HAP-1 (cell line): ENCODE measurements around the gene SOS1.
"Not testable (repeated sequence)": the region's sequence is repeated elsewhere in the genome, so short reads cannot be mapped to it uniquely, and the experiment has no call there.

ENCODE experiments used
- DNase-seq, 2 experiments: peaks; one replicate each; pipeline ENCODE4 v3.0.0-alpha.2; 2016 to 2020; ENCODE audit warnings: low spot score in 2 of 2
- H3K27me3 ChIP-seq: fragments of 250-450 bp; sonication (Bioruptor Pico); 2 replicates; pipeline ENCODE4 v1.5.1; 2020; ENCODE audit warnings: low read depth, mild to moderate bottlenecking, moderate library complexity
- H3K36me3 ChIP-seq: fragments of 250-450 bp; sonication (Bioruptor Pico); replicated peaks from 2 replicates; pipeline ENCODE4 v1.5.1; 2020; ENCODE audit warnings: mild to moderate bottlenecking
- H3K4me1 ChIP-seq: fragments of 250-450 bp; sonication (Bioruptor Pico); 2 replicates; pipeline ENCODE4 v1.5.1; 2020; ENCODE audit warnings: mild to moderate bottlenecking
- H3K4me3 ChIP-seq: fragments of 250-450 bp; sonication (Bioruptor Pico); 2 replicates; pipeline ENCODE4 v1.5.1; 2020; ENCODE audit warnings: mild to moderate bottlenecking, moderate library complexity
- H3K9me3 ChIP-seq: fragments of 250-450 bp; sonication (Bioruptor Pico); 2 replicates; pipeline ENCODE4 v1.5.1; 2020; ENCODE audit warnings: mild to moderate bottlenecking, moderate library complexity
- in situ Hi-C: fragments of 300-500 bp; cut with MboI; formaldehyde crosslinking; loops from 3 replicates; pipeline ENCODE4 v1.14.3; 2020; ENCODE audit warnings: low sequenced_read_pairs, inconsistent platforms, mixed read lengths

SOS1 gene

DNA sequence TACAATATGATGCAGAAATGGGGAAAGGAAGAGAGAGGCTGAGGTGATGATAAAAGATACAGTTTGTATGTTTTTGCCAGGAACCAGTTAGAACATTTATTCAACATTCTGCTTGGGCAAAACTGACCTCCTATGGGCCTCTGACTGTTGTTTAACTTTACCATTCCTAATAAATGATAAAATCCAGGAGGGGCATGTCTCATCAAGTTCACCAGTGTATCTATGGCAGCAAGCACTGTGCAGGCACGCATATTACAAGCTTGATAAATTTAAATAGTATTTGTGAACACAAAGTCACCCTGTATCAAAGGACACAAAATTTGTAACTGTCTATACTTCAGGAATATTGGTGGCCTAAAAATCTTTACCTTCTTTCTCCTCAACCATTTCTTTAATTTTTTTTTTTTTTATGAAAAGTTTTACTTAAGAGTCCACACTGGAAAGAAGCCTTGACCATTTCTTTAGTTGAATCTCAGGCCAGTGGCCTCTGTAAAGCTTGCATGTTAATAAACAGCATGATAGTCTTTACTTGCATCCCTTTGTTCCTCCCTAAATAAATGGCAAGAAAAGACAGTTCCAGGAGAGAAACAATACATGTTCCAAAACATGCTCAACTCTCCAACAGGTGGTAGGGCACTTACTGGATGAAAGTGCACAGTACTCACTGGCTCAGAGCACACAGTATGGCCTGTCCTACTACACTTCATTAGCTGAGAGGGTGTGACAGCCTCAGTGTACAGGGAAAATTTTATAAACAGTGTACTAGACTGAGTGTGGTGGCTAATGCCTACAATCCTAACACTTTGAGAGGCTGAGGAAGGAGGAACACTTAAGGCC lies 52.3 kb downstream of the SOS1 start:
- Histone ChIP-seq H3K36me3 (no peaks in the 10 kb centered on the region; the same call in 1 of the 2 replicates), H3K27me3 (no peaks in the 10 kb centered on the region), H3K9me3 (no peaks in the 10 kb centered on the region), H3K4me3 (no peak overlapping the region), H3K4me1 (peaks cover 21% of the 10 kb centered on the region)
- no peak for DNase-seq
- in situ Hi-C loops: no loop called here

DNA sequence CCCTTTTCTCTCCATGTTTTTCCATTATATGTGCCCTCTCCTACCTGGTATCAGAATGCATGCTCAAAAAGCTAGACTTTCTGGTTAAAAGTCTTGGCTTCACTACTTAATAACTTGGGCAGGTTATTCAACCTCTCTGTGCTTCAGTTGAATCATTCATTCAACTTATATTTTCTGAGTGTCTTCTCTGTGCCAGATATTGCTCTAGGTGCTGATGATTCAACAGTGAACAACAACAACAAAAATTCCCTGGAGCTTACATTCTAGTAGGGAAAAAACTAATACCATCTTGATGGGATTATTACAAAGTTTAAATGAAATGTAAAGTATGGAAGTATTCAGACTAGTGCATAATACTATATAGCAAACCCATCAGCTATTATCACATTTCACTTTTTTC lies 55.2 kb downstream of the SOS1 start:
- H3K9me3 ChIP-seq: no peaks in the 10 kb centered on the region
- H3K4me1 ChIP-seq: peaks cover 3% of the 10 kb centered on the region; the same call in 1 of the 2 replicates
- no peaks in the 10 kb centered on the region for H3K27me3 ChIP-seq
- H3K4me3 ChIP-seq: no peak overlapping the region
- in situ Hi-C loops: no loop called here
- no peaks in the 10 kb centered on the region; the same call in 1 of the 2 replicates for H3K36me3 ChIP-seq
- DNase-seq: no peak

DNA sequence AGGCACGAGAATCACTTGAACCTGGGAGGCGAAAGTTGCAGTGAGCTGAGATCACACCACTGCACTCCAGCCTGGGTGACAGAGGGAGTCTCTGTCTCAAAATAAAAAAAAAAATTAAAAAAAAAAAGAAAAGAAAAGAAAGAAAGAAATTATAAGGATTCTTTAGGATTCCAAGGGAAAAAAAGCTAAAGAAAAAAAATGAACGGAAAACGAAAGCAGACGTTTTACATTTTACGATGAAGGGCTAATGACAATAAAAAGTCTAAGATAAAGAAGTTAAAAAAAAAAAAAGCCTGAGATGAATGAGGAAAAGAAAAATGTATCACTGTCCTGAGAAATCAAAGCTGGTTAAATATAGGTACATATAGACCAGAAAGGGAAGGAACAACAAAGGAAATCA lies 58.5 kb downstream of the SOS1 start:
- Histone ChIP-seq H3K27me3 (no peaks in the 10 kb centered on the region), H3K36me3 (no peaks in the 10 kb centered on the region; the same call in 1 of the 2 replicates), H3K4me1 (peaks cover 17% of the 10 kb centered on the region), H3K4me3 (no peak overlapping the region), H3K9me3 (no peaks in the 10 kb centered on the region)
- no peak for DNase-seq
- in situ Hi-C loops: loop anchor here (5.0 kb wide), 1 partner anchor 160 kb away; no protein-coding TSS in a partner anchor

DNA sequence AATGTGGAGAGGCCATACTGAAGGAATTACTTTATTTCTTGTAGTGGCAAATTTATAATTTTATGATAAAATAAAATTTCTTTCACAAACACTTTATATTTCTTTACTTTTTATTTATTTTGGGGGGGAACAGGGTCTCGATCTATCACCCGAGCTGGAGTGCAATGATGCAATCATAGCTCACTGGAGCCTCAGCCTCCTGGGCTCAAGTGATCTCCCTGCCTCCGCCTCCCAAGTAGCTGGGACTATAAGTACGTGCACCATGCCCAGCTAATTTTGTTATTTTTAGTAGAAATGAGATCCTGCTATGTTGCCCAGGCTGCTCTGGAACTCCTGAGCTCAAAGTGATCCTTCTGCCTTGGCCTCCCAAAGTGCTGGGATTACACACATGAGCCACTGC lies 59.6 kb downstream of the SOS1 start:
- no peaks in the 10 kb centered on the region for H3K27me3 ChIP-seq
- no peak for DNase-seq
- no peak overlapping the region for H3K4me3 ChIP-seq
- peaks cover 17% of the 10 kb centered on the region for H3K4me1 ChIP-seq
- in situ Hi-C loops: loop anchor here (5.0 kb wide), 1 partner anchor 161 kb away; no protein-coding TSS in a partner anchor
- H3K36me3 ChIP-seq: no peaks in the 10 kb centered on the region; the same call in none of the 2 replicates
- no peaks in the 10 kb centered on the region for H3K9me3 ChIP-seq

DNA sequence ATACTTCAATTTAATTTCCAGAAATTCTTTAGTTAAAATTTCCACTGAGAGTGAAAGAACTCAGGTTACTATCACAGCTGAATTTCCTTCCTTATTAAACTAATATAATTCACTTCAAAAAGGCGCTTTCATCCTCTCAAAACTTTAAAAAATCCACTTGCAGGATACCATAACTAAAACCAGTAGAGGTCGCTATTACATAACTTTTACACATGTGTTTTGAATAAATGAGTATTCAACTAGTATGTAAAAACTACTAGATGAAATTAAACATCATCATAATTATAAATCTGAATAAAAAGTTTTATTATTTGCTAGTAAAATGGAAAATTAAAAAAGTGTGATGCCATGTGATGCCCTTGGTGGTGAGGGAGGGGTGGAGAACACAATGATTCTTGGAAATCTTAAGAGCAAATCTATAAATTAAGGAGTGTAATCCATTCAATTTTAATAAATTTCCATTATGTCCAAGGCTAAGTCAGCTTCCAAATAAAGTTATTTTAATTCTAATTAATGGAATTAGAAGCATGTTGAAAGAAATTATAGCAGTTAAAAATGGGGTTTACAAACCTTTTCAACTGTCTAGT lies 61.4 kb downstream of the SOS1 start:
- Histone ChIP-seq H3K4me3 (no peak overlapping the region), H3K9me3 (no peaks in the 10 kb centered on the region), H3K4me1 (peaks cover 14% of the 10 kb centered on the region), H3K27me3 (no peaks in the 10 kb centered on the region), H3K36me3 (no peaks in the 10 kb centered on the region; the same call in 1 of the 2 replicates)
- DNase-seq: peak in 1 of 2 experiments; percentile 63
- in situ Hi-C loops: no loop called here

DNA sequence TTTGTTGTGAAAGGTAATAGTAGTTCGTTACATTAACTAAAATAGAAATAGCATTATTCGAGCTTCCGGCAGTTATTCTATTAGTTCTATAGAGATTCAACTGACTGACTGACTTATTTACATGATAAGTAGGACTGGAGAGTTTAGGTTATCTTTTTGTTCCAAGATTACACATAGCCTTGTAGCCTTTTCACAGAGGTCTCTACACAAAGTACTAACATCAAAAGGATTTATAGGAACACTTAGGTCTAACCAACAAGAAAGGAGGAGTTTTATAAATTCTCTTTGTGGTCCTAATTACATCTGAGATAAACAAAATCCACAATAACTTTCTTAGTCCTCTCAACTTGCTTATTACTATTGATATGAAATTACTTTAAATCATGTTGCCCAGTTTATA lies 62.8 kb downstream of the SOS1 start:
- in situ Hi-C loops: no loop called here
- peak in 1 of 2 experiments; percentile 95 for DNase-seq

DNA sequence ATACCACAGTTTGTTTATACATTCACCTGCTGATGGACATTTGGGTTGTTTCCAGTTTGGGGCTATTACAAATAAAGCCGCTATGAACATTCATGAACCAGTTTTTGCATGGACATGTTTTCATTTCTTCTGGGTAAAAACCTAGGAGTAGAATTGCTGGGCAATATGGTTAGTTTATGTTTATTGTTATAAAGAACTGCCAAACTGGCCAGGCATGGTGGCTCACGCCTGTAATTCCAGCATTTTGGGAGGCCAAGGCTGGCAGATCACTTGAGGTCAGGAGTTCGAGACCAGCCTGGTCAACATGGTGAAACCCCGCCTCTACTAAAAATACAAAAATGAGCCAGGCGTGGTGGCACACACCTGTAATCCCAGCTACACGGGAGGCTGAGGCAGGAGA lies 68.2 kb downstream of the SOS1 start:
- H3K36me3 ChIP-seq, in situ Hi-C loops, DNase-seq: not testable (repeated sequence)

More for the DNA sequence above, 62.8 kb downstream of the SOS1 start:
- peaks cover 14% of the 10 kb centered on the region for H3K4me1 ChIP-seq
- no peaks in the 10 kb centered on the region for H3K27me3 ChIP-seq
- H3K9me3 ChIP-seq: no peaks in the 10 kb centered on the region
- no peaks in the 10 kb centered on the region; the same call in 1 of the 2 replicates for H3K36me3 ChIP-seq
- H3K4me3 ChIP-seq: no peak overlapping the region

DNA sequence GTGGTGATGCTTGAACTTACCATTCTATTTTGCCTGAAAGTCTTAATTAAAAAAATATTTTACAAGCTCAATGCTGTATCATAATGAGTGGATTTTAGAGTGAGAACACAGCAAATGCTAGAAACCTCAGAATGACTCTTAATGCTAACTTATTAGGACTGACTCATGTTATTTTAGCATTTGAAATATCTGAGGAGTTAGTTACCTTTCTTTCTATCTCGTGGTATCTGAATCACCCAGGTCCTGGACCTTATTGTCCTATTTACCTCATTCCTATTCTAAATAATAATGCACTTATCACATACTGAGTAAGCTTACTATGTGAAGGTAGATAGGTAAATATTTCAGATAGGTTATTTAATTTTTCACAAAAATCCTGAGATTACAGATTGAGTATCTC lies 70.7 kb downstream of the SOS1 start:
- H3K36me3 ChIP-seq: peaks cover 6% of the 10 kb centered on the region; the same call in 1 of the 2 replicates
- in situ Hi-C loops: no loop called here

More for the DNA sequence above, 68.2 kb downstream of the SOS1 start:
- H3K27me3 ChIP-seq, H3K9me3 ChIP-seq, H3K4me1 ChIP-seq, H3K4me3 ChIP-seq: not testable (repeated sequence)

DNA sequence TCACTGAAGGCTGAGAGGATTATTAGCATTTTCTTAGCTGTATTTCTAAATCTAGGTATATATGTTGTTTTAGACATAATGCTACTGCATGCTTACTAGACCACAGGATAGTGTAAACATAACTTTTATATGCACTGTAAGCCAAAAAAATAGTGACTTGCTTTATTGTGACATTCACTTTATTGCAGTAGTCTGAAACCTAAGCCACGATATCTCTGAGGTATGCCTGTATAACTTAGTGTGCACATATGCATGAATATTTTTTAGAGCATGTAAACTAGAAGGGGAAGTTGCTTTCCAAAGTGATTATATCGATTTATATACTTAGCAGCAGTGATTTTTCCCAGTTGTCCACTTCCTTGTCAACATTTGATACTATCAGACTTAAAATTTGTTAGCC lies 81.8 kb downstream of the SOS1 start:
- Histone ChIP-seq H3K9me3 (no peaks in the 10 kb centered on the region), H3K27me3 (no peaks in the 10 kb centered on the region), H3K4me3 (no peak overlapping the region), H3K4me1 (no peaks in the 10 kb centered on the region), H3K36me3 (no peaks in the 10 kb centered on the region; the same call in 1 of the 2 replicates)
- in situ Hi-C loops: no loop called here
- DNase-seq: no peak

More for the DNA sequence above, 70.7 kb downstream of the SOS1 start:
- H3K4me1 ChIP-seq: peaks cover 8% of the 10 kb centered on the region
- DNase-seq: no peak
- H3K9me3 ChIP-seq: no peaks in the 10 kb centered on the region
- H3K27me3 ChIP-seq: no peaks in the 10 kb centered on the region
- no peak overlapping the region for H3K4me3 ChIP-seq

DNA sequence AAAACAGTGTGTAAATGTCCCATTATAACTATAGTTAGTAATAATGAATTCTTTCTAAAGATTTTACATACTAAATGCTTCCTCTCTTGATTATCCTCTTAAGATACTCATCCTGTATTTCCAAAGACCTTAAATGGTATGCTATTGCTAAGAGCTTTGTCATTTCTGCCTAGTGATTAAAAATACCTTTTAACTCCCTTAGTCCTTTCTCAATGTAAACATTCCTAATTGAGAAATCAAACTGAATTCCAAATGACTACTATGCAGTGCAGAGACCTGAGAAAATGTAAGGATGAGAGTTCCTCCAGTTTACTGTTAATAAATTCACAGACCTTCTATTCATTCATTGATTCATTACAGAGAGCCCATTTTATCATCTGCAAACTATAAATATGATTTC lies 86.9 kb downstream of the SOS1 start:
- Histone ChIP-seq H3K9me3 (no peaks in the 10 kb centered on the region), H3K4me3 (no peak overlapping the region), H3K4me1 (no peaks in the 10 kb centered on the region), H3K36me3 (no peaks in the 10 kb centered on the region; the same call in 1 of the 2 replicates), H3K27me3 (no peaks in the 10 kb centered on the region)
- no peak for DNase-seq
- in situ Hi-C loops: no loop called here

DNA sequence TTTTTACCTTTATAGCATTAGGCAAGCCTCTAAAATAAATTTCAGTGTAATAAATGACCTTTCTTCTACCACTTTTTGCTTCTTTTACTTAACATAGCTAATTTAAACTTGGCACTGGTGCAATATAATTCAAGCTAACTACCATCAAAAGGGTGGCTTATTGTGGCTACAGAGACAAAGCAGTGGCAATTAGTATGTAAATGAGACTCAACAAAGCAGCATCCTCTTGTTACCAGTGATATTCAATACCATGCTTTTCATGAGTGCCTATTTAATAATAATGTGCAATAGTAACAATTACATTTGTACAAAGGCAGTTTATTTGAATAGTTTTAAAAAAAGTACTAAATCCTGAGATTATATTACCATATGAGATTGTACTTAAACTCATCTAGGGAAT lies 93.4 kb downstream of the SOS1 start:
- Histone ChIP-seq H3K27me3 (no peaks in the 10 kb centered on the region), H3K4me1 (peaks cover 16% of the 10 kb centered on the region), H3K36me3 (no peaks in the 10 kb centered on the region; the same call in 1 of the 2 replicates), H3K9me3 (no peaks in the 10 kb centered on the region), H3K4me3 (no peak overlapping the region)
- in situ Hi-C loops: no loop called here
- peak in 1 of 2 experiments; percentile 55 for DNase-seq

DNA sequence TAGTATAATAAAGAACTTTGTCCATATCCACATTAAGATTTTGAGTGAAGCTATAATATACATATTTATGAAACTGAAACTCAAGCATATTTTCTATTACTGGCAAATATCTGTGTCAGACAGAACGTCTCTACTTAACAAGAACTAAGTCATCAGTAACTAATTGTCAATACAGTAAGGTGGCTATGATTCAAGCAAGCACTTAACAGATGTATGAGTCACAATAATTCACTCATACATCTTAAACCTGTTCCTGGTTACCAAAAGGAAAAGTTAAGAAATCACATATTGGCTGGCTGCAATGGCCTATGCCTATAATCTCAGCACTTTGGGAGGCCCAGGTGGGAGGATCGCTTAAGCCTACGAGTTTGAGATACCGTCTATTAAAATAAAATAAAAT lies 96.0 kb downstream of the SOS1 start:
- Histone ChIP-seq H3K36me3 (no peaks in the 10 kb centered on the region; the same call in 1 of the 2 replicates), H3K4me3 (no peak overlapping the region), H3K27me3 (no peaks in the 10 kb centered on the region), H3K9me3 (no peaks in the 10 kb centered on the region), H3K4me1 (peaks cover 27% of the 10 kb centered on the region)
- in situ Hi-C loops: no loop called here
- DNase-seq: no peak

DNA sequence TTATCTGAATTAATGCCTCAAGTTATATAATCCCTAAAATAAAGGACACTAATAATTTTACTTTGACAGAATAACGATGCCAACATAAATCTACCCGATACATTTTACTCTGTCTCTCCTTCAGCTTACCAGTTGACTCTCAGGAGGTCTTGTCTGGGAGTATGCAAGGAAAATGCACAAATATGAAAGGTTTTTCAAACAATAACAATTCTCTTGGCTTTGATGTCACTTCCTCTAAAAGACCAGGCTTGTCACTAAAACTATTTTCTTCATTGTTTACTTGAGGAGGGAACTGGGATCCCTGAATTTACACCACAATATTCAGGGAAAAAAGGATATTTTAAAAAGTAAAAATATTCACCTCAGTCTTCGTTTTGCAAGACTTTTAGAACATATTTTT lies 97.2 kb downstream of the SOS1 start:
- Histone ChIP-seq H3K36me3 (no peaks in the 10 kb centered on the region; the same call in 1 of the 2 replicates), H3K4me1 (peaks cover 34% of the 10 kb centered on the region), H3K9me3 (no peaks in the 10 kb centered on the region), H3K27me3 (no peaks in the 10 kb centered on the region), H3K4me3 (no peak overlapping the region)
- no peak for DNase-seq
- in situ Hi-C loops: no loop called here

DNA sequence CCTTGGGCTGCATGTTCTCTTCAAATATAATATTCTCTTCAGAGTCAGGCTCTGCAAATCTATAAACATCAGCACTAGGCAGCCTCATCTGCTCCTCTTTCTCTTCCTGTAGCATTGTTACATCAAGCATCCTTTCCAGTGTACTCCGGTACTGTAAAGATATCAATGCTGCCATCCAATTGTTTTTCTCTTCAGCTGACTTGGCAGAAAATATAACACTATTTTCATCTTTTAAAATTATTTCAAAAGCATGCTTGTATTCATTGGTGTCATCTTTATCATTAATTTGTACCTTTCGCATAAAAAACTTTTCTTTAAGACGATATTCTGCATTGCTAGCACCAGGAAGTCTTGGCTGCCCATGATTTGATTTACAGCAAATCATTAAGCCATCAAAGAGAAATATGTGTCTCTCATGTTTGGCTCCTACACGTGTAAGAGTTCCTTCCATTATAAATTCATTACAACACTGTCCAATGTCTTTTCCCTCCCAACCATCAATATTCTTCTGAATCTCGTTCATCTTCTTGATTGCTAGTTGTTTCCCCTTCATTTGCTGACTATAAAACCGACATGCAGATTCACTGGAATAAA lies 98.1 kb downstream of the SOS1 start:
- DNase-seq: no peak
- in situ Hi-C loops: no loop called here
- no peaks in the 10 kb centered on the region for H3K27me3 ChIP-seq

More for the DNA sequence above, 98.1 kb downstream of the SOS1 start:
- Histone ChIP-seq H3K9me3 (no peaks in the 10 kb centered on the region), H3K4me3 (no peak overlapping the region), H3K4me1 (peaks cover 31% of the 10 kb centered on the region), H3K36me3 (no peaks in the 10 kb centered on the region; the same call in 1 of the 2 replicates)
